Rectal smooth muscle tissue (tissue), 1 donor: Measurements from ENCODE around the gene KRT23.

Experiments used
- H3K27ac ChIP-seq: one replicate; pipeline ENCODE4 v1.7.0; 2013; ENCODE audit warnings: low read depth, low read length, inconsistent platforms
- H3K27me3 ChIP-seq: one replicate; pipeline ENCODE4 v1.7.0; 2013; ENCODE audit warnings: low read length; ENCODE audit not compliant: control insufficient read depth, insufficient read depth
- H3K36me3 ChIP-seq: one replicate; pipeline ENCODE4 v1.7.0; 2013; ENCODE audit warnings: low read length; ENCODE audit not compliant: control insufficient read depth, insufficient read depth
- H3K4me1 ChIP-seq: one replicate; pipeline ENCODE4 v1.7.0; 2013; ENCODE audit warnings: low read length; ENCODE audit not compliant: control insufficient read depth, insufficient read depth
- H3K4me3 ChIP-seq: one replicate; pipeline ENCODE4 v1.7.0; 2013; ENCODE audit warnings: low read length
- H3K9ac ChIP-seq: one replicate; pipeline ENCODE4 v1.7.0; 2013; ENCODE audit warnings: low read length

Gene KRT23

DNA sequence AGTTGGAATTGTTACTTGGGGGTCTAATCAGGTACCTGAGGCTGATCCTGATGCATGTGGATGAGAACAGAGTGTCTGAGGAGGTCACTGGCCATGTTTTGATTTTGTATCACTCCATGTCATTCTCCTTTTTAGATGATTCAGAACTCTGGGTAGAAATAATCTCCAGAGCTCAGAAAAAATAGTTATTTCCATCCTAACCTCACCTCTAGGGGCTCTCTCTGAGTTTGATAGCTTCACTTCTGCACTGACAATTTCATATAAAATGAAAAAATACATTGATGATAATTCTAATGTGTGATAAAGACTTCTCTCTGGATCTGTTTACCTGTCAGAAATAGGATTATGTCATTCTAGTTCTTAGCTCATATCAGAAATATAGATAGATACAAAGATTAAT is 64.2 kb downstream of the KRT23 start:
- Histone ChIP-seq H3K27me3 (no peaks in the 10 kb centered on the region), H3K9ac (no peak overlapping the region), H3K36me3 (no peaks in the 10 kb centered on the region), H3K4me1 (no peaks in the 10 kb centered on the region), H3K27ac (no peak overlapping the region), H3K4me3 (no peak overlapping the region)
